Loucy (cell line): ENCODE measurements around the gene DYNLT2.

Experiments
- H2AFZ ChIP-seq: fragments of 200-600 bp; sonication (generic); 2 replicates; pipeline ENCODE4 v1.6.0; 2016; ENCODE audit warnings: antibody characterized with exemption, mild to moderate bottlenecking, low read length, moderate library complexity
- H3F3A ChIP-seq: fragments of 200-600 bp; 2 replicates; pipeline ENCODE4 v1.6.0; 2016; ENCODE audit warnings: antibody characterized with exemption, low read depth, mild to moderate bottlenecking
- H3K27me3 ChIP-seq: fragments of 200-600 bp; sonication (generic); 2 replicates; pipeline ENCODE4 v1.6.1; 2014; ENCODE audit warnings: low read length, mild to moderate bottlenecking; ENCODE audit not compliant: insufficient read depth, poor library complexity, severe bottlenecking
- H3K36me3 ChIP-seq: fragments of 200-600 bp; sonication (generic); 2 replicates; pipeline ENCODE4 v1.6.1; 2016; ENCODE audit warnings: low read length; ENCODE audit not compliant: insufficient read depth
- H3K4me1 ChIP-seq: fragments of 200-600 bp; sonication (generic); 2 replicates; pipeline ENCODE4 v1.5.1; 2014; ENCODE audit warnings: low read length, mild to moderate bottlenecking; ENCODE audit not compliant: insufficient read depth, poor library complexity, severe bottlenecking
- H3K4me2 ChIP-seq: fragments of 200-600 bp; sonication (generic); 2 replicates; pipeline ENCODE4 v1.6.0; 2014; ENCODE audit warnings: antibody characterized with exemption, low read length, low read depth, mild to moderate bottlenecking; ENCODE audit not compliant: poor library complexity, severe bottlenecking
- H3K4me3 ChIP-seq: fragments of 200-600 bp; sonication (generic); 2 replicates; pipeline ENCODE4 v1.5.1; 2014; ENCODE audit warnings: low read length, mild to moderate bottlenecking, mixed read lengths; ENCODE audit not compliant: poor library complexity, severe bottlenecking
- H3K79me2 ChIP-seq: fragments of 200-600 bp; sonication (generic); 2 replicates; pipeline ENCODE4 v1.6.1; 2014; ENCODE audit warnings: low read length; ENCODE audit not compliant: insufficient read depth
- H3K9ac ChIP-seq: fragments of 200-600 bp; sonication (generic); 2 replicates; pipeline ENCODE4 v1.6.0; 2014; ENCODE audit warnings: mild to moderate bottlenecking, low read depth, low read length, moderate library complexity; ENCODE audit not compliant: poor library complexity, severe bottlenecking
- H3K9me2 ChIP-seq: fragments of 200-600 bp; sonication (generic); replicated peaks from 2 replicates; pipeline ENCODE4 v1.6.1; 2016; ENCODE audit warnings: low read depth, low read length, mixed read lengths
- H3K9me3 ChIP-seq: fragments of 200-600 bp; sonication (generic); 2 replicates; pipeline ENCODE4 v1.6.1; 2014; ENCODE audit warnings: mild to moderate bottlenecking, antibody characterized with exemption, low read length, low read depth; ENCODE audit not compliant: insufficient read depth
- H4K20me1 ChIP-seq: fragments of 200-600 bp; sonication (generic); 2 replicates; pipeline ENCODE4 v1.6.0; 2014; ENCODE audit warnings: antibody characterized with exemption, low read length, mild to moderate bottlenecking; ENCODE audit not compliant: insufficient read depth, poor library complexity, severe bottlenecking
- EZH2phosphoT487 ChIP-seq: fragments of 200-600 bp; IDR thresholded peaks from 2 replicates; pipeline ENCODE4 v1.6.1; 2018; ENCODE audit warnings: antibody characterized with exemption, mild to moderate bottlenecking, moderate library complexity, borderline replicate concordance
- TF ChIP-seq, protein P1 (sequence below): fragments of 200-600 bp; sonication (generic); conservative IDR thresholded peaks from 2 replicates; pipeline ENCODE4 v1.5.1; 2014; ENCODE audit warnings: mild to moderate bottlenecking, antibody characterized with exemption, low read length

Gene DYNLT2

DNA sequence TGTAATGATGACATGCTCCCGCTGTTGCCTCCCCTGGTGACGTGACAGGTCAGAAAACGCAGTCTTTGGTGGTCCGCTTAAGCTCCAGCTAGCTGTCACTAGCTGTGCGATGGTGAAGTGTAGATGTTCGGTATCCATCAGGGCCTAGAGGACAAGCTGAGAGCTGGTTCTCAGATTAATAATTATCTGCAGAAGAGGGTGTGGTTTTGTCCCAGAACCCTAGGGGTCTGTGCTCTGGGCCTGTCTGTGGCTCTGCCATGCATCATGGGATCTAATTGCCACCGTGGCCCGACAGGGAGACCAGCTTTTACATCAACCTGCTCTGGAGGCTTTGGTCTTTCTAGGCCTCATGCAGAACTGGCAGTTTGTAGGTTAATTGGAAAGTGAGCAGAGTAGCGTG lies 34.2 kb upstream of the DYNLT2 start:
- Histone ChIP-seq H3K4me3 (no peak overlapping the region), H3K4me1 (peaks cover 3% of the 10 kb centered on the region), H3K27me3 (no peaks in the 10 kb centered on the region), H3K36me3 (no peaks in the 10 kb centered on the region), H4K20me1 (no peaks in the 10 kb centered on the region), H3K9me3 (no peaks in the 10 kb centered on the region), H3K79me2 (no peaks in the 10 kb centered on the region), H3K4me2 (no peak overlapping the region), H2AFZ (no peak overlapping the region), H3K9ac (no peak overlapping the region), H3F3A (no peaks in the 10 kb centered on the region), H3K9me2 (no peaks in the 10 kb centered on the region)
- TF ChIP-seq EZH2phosphoT487, result no peak
- TF ChIP-seq, protein P1, sequence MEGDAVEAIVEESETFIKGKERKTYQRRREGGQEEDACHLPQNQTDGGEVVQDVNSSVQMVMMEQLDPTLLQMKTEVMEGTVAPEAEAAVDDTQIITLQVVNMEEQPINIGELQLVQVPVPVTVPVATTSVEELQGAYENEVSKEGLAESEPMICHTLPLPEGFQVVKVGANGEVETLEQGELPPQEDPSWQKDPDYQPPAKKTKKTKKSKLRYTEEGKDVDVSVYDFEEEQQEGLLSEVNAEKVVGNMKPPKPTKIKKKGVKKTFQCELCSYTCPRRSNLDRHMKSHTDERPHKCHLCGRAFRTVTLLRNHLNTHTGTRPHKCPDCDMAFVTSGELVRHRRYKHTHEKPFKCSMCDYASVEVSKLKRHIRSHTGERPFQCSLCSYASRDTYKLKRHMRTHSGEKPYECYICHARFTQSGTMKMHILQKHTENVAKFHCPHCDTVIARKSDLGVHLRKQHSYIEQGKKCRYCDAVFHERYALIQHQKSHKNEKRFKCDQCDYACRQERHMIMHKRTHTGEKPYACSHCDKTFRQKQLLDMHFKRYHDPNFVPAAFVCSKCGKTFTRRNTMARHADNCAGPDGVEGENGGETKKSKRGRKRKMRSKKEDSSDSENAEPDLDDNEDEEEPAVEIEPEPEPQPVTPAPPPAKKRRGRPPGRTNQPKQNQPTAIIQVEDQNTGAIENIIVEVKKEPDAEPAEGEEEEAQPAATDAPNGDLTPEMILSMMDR, result no peak

GRCh38 chr6:169784821-169785340 lies 33.5 kb upstream of the DYNLT2 start:
- H3K9me3 ChIP-seq, result no peaks in the 10 kb centered on the region
- no peak overlapping the region for H3K4me2 ChIP-seq
- H3K4me1 ChIP-seq, result no peaks in the 10 kb centered on the region
- H3K4me3 ChIP-seq, result no peak overlapping the region
- H4K20me1 ChIP-seq, result no peaks in the 10 kb centered on the region
- no peak overlapping the region for H3K9ac ChIP-seq
- no peaks in the 10 kb centered on the region for H3K79me2 ChIP-seq
- H2AFZ ChIP-seq, result no peak overlapping the region
- no peaks in the 10 kb centered on the region for H3F3A ChIP-seq
- TF ChIP-seq EZH2phosphoT487, result no peak
- TF ChIP-seq, protein P1, result no peak
- H3K36me3 ChIP-seq, result no peaks in the 10 kb centered on the region
- no peaks in the 10 kb centered on the region for H3K9me2 ChIP-seq
- no peaks in the 10 kb centered on the region for H3K27me3 ChIP-seq

DNA sequence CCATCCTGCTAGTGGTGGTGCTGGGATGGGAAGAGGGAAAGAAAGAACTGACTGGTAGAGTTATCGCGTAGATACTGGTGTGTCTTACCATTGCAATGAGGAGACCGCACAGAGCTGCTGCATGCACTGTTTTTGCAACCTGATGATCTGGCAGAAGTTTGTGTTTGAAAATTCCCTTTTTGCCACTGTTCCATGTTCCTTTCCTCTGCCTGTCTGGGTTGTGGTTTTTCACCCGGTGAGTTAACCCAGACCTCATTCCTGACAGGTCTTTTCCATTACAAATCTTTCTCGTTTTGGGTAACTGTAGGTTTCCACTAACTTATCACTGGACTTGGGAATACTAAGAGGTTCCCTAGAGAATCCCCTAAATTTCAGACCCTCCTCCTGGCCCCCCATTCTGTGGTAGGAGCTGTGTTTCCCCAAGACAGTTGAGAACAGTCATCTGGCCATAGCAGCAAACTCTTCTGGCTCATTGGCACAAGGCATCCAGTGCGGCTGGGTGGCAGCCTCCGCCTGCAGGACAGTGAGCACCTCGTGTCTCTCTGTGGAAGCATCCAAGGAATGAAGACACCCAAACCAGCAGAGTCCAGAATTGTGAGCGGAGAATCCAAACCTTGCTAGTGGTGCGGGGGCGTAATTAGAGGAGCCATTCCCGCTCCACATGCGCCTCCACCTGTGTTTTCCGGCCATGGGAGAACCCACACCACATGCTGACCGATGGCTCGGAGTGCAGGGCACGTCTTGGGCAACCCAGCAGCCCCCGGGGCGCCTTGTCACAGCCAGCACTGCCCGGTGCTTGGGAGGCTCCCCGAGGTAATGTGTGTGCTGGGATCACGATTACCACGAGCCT lies 32.8 kb upstream of the DYNLT2 start:
- Histone ChIP-seq H3K9me3 (no peaks in the 10 kb centered on the region), H3K4me3 (no peak overlapping the region), H2AFZ (no peak overlapping the region), H3F3A (no peaks in the 10 kb centered on the region), H4K20me1 (no peaks in the 10 kb centered on the region), H3K79me2 (no peaks in the 10 kb centered on the region), H3K27me3 (no peaks in the 10 kb centered on the region), H3K9ac (no peak overlapping the region), H3K4me1 (no peaks in the 10 kb centered on the region), H3K36me3 (no peaks in the 10 kb centered on the region), H3K9me2 (no peaks in the 10 kb centered on the region), H3K4me2 (no peak overlapping the region)
- TF ChIP-seq, protein P1, result no peak
- no peak for TF ChIP-seq EZH2phosphoT487
